Ascending aorta (tissue), 2 donors: ENCODE results near the gene SCMH1. TPM values are rescaled to one million over a fixed set of nuclear protein-coding genes. Genes with fewer than 3 reads are reported as not detected.

Source experiments
- DNase-seq, 2 donors: peaks; one replicate each; pipeline ENCODE4 v3.0.0-alpha.2; 2019; ENCODE audit warnings: low spot score in 2 of 2
- H3K27ac ChIP-seq, 2 donors: fragments of 200-600 bp; sonication (generic); one replicate each; pipeline ENCODE4 v1.5.1; 2016 to 2017; ENCODE audit warnings: mild to moderate bottlenecking in 1 of 2
- H3K27me3 ChIP-seq: fragments of 200-600 bp; sonication (generic); one replicate; pipeline ENCODE4 v1.5.1; 2017
- H3K36me3 ChIP-seq, 2 donors: fragments of 200-600 bp; sonication (generic); one replicate each; pipeline ENCODE4 v1.5.1; 2016
- H3K4me1 ChIP-seq, 2 donors: fragments of 200-600 bp; sonication (generic); one replicate each; pipeline ENCODE4 v1.5.1; 2016 to 2017; ENCODE audit warnings: mild to moderate bottlenecking in 1 of 2
- H3K4me3 ChIP-seq, 2 donors: fragments of 200-600 bp; sonication (generic); one replicate each; pipeline ENCODE4 v1.5.1; 2016 to 2017; ENCODE audit warnings: mild to moderate bottlenecking in 1 of 2
- H3K9me3 ChIP-seq, 2 donors: fragments of 200-600 bp; sonication (generic); one replicate each; pipeline ENCODE4 v1.5.1; 2016
- intact Hi-C: fragments of 100-400 bp; cut with DNase I; formaldehyde crosslinking; loops from one replicate; pipeline ENCODE4 v1.15.1; 2023
- total RNA-seq: library from RNA; depleted of rRNA; stranded (reverse); fragments of >200 nt; gene quantifications from one replicate; pipeline ENCODE4 v1.1.0, GENCODE V29; 2016
- TF ChIP-seq, protein P1 (sequence below), 3 experiments: fragments of 200-600 bp in 2 of 3; fragments of 450-650 bp in 1 of 3; sonication (generic) in 2 of 3; IDR thresholded peaks; one replicate each; pipeline ENCODE4 v1.5.1; 2016 to 2019; ENCODE audit warnings: antibody characterized with exemption in 3 of 3, mild to moderate bottlenecking in 1 of 3, moderate library complexity in 1 of 3

SCMH1 gene
- total RNA-seq, 1 donor from 2014 or later, result 55.9 TPM

DNA sequence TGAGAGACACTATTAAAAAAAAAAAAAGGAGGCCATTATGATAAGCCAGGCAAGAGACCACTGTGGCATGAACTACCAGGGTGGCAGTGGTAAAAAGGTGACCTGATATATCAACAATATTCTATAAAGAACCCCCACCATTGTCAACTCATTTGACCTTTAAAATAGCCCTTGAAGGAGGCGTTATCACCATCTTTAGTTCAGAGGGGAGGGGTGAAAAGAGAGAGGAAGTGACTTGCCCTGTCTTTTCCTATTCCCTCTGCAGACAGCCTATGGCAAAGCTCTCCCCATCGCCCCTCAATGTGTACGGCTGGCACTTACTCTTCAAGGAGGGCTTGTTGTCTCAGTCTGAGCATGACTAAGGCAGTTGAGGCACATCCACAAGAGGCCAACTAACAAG, 208.8 kb downstream of the SCMH1 start:
- Histone ChIP-seq H3K27ac (no peak overlapping the region), H3K27me3 (no peaks in the 10 kb centered on the region), H3K4me1 (no peaks in the 10 kb centered on the region), H3K4me3 (no peak overlapping the region), H3K9me3 (no peaks in the 10 kb centered on the region), H3K36me3 (peaks cover 43 to 86% of the 10 kb centered on the region in 2 donors)
- intact Hi-C loops, result no loop called here
- DNase-seq, result no peak
- TF ChIP-seq, protein P1, sequence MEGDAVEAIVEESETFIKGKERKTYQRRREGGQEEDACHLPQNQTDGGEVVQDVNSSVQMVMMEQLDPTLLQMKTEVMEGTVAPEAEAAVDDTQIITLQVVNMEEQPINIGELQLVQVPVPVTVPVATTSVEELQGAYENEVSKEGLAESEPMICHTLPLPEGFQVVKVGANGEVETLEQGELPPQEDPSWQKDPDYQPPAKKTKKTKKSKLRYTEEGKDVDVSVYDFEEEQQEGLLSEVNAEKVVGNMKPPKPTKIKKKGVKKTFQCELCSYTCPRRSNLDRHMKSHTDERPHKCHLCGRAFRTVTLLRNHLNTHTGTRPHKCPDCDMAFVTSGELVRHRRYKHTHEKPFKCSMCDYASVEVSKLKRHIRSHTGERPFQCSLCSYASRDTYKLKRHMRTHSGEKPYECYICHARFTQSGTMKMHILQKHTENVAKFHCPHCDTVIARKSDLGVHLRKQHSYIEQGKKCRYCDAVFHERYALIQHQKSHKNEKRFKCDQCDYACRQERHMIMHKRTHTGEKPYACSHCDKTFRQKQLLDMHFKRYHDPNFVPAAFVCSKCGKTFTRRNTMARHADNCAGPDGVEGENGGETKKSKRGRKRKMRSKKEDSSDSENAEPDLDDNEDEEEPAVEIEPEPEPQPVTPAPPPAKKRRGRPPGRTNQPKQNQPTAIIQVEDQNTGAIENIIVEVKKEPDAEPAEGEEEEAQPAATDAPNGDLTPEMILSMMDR (IDR thresholded peaks at IDR 0.05), result no peak

DNA sequence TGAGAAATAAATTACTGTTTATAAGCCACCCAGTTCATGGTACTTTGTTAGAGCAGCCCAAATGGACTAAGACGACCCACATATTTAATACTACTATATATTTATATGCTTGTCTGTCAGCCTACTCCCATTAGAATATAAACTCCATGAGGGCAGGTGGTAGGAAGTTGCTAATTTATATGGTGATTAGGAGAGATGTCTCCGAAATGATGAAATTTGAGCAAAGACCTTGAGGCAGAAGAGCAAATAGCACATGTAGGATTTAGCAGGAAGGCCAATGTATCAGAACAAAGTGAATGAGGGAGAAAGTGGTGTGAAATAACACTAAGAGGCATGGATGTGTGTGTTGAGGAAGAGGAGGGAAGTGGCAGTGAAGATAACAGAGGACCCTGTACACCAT, 210.0 kb downstream of the SCMH1 start:
- H3K4me1 ChIP-seq, result no peaks in the 10 kb centered on the region
- intact Hi-C loops, result no loop called here
- no peaks in the 10 kb centered on the region for H3K9me3 ChIP-seq
- TF ChIP-seq, protein P1 (IDR thresholded peaks at IDR 0.05), result no peak
- no peak for DNase-seq
- no peak overlapping the region for H3K4me3 ChIP-seq
- H3K27me3 ChIP-seq, result no peaks in the 10 kb centered on the region
- peaks cover 51 to 88% of the 10 kb centered on the region in 2 donors for H3K36me3 ChIP-seq
- H3K27ac ChIP-seq, result no peak overlapping the region

DNA sequence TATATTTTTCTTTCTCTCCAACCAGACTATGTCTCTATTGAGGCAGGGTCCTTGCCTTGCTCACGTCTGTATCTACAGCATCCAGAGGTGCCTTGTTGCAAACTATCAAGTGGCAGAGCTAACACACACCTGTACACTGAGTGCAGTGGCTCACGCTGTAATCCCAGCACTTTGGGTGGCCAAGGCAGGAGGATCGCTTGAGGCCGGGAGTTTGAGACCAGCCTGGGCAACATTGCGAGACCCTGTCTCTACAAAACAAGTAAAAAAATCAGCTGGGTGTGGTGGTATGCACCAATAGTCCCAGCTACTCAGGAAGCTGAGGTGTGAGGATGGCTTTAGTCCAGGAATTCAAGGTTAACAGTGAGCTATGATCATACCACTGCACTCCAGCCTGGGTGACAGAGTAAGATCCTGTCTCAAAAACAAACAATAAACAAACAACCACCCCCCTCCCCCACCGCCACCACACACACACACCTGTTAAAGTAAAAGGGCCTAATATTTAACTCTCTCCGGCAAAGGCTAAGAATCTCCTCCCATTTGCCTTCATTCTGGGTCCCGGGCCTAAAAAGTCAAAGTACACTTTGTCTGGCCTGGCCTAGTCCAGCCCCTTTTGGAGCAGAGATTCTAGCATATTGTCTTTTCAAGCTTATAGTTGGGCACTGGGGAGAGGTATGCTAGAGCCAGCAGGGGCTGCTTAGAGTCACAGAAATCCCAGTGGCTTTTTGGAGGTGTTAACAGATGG, 211.1 kb downstream of the SCMH1 start:
- intact Hi-C loops, result no loop called here
- Histone ChIP-seq H3K27ac (no peak overlapping the region), H3K27me3 (no peaks in the 10 kb centered on the region), H3K4me1 (no peaks in the 10 kb centered on the region), H3K36me3 (peaks cover 44 to 86% of the 10 kb centered on the region in 2 donors), H3K4me3 (no peak overlapping the region), H3K9me3 (no peaks in the 10 kb centered on the region)
- TF ChIP-seq, protein P1 (IDR thresholded peaks at IDR 0.05), result no peak
- DNase-seq, result no peak

DNA sequence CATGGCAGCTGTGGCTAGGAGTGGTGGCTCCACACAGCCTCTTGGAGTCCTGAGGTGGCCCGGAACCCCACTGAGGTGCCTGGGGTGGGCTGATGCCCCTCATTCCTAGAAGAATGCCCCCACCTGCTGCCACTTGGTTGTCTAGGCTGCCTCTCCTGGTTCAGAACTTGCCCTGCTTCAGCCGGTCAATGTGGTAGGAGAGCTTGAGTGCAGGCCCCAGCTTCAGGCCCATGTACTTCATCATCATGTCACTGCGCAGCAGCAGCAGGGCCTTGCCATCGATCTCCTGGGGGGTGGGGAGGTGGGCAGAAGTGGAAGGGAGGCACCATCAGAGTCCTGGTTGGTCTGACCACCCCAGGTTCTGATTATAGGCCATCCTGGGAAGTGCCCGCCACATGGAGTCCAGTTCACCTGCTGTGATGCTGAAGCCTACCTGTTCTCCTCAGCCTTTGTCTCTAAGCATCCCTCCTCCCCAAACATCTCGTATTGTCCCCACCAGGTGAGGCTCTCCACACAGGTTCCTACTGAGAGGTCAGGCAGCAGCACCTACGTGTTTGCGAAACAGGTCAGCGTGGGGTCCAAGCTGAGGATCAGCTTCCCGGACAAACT, 214.0 kb downstream of the SCMH1 start:
- Histone ChIP-seq H3K36me3 (peaks cover 31 to 70% of the 10 kb centered on the region in 2 donors), H3K27ac (no peak overlapping the region)

DNA sequence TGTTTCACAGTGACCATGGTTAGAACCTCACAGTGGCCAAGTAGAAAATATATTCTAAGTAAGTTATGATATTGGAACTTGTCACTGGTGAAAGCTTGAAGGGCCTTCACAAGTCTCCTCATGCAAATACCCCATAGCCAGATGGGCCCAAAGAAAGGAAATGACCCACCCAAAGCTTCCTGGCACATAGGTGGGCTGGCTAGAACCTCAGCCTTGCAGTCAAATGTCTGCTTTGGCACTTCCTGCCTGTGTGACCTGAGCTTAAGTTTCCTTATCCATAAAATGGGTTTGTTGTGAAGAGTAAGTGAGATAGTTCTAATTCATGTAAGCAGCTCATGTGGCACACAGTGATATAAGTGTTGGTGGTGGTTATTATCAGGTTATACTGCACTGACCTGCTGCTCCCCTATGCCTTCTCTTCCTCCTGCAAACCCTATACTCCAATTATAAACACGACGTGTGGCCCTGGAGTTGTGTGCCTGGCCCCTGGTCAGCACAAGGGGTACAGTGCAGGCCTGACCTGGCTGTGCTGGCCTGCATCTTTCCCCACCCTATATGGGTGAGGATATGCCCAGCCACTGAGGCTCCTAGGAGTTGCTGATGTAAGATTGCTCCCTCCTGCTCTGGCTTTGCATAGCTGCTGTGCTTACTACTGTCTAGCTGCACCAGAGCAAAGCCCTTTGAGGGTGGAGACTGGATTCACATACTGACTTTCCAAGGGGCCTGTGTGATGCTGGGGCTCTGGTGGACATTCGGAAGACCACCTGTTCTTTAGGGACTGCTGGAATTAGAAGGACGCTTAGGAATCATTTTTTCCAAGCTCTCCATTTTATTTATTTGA, 215.9 kb downstream of the SCMH1 start:
- Histone ChIP-seq H3K4me3 (no peak overlapping the region), H3K4me1 (peaks cover 0 to 3% of the 10 kb centered on the region in 2 donors), H3K27me3 (no peaks in the 10 kb centered on the region), H3K27ac (no peak overlapping the region), H3K36me3 (peaks cover 24 to 53% of the 10 kb centered on the region in 2 donors), H3K9me3 (no peaks in the 10 kb centered on the region)
- no peak for DNase-seq
- TF ChIP-seq, protein P1 (IDR thresholded peaks at IDR 0.05), result no peak
- intact Hi-C loops, result no loop called here

More for the DNA sequence above, 214.0 kb downstream of the SCMH1 start:
- no peak for DNase-seq
- Histone ChIP-seq H3K4me3 (no peak overlapping the region), H3K9me3 (no peaks in the 10 kb centered on the region), H3K4me1 (no peaks in the 10 kb centered on the region), H3K27me3 (no peaks in the 10 kb centered on the region)
- intact Hi-C loops, result no loop called here
- TF ChIP-seq, protein P1 (IDR thresholded peaks at IDR 0.05), result no peak
